ENCODE results near the gene ATG5. TPM values are rescaled to one million over a fixed set of nuclear protein-coding genes. Genes with fewer than 3 reads are reported as not detected.

ATG5 gene
- 19.9 TPM for total RNA-seq

DNA sequence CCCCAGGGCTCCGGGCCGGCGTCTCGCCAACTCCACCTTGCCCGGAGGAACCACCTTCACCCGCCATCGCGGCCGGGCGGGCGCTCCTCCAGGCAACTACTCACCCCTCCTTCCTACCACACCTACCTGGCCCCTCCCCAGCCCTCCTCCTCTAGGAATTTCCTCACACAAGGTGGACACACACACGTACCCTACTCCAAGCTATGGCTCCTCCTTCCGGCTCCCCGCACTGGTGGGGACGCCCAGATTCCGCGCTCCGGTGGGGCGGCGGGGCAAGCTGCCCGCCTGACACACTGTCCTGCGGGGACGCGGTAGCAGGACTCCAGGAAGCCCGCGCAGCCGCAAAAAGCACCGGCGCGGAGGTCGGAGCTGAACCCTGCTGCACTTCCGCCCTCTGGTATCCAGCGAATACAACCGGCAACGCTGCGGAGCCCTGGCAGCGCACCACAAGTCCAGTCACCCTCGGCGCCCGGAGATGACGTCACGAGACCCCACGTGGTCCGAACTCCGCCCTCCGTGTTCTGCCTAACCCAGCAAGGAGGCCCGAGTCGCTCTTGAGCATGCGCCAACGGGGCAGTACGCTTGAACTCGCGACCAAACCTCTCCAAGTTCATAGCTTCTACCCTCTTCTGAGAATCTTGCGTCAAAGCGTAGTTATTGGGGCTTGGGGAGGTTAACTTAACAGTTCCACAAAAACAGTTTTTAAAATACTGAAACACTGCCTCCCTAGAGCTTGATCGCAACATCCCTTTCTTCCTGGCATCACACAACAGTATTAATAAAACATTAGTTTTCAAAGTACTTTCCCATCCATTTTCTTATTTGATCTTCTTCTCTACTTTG lies at the start of gene ATG5:
TSS of gene ATG5 (minus strand) at position 425 of the 843 bp plus-strand sequence. CDS start 9,552 bp downstream, outside the sequence.
- ATAC-seq = peak; percentile 97

DNA sequence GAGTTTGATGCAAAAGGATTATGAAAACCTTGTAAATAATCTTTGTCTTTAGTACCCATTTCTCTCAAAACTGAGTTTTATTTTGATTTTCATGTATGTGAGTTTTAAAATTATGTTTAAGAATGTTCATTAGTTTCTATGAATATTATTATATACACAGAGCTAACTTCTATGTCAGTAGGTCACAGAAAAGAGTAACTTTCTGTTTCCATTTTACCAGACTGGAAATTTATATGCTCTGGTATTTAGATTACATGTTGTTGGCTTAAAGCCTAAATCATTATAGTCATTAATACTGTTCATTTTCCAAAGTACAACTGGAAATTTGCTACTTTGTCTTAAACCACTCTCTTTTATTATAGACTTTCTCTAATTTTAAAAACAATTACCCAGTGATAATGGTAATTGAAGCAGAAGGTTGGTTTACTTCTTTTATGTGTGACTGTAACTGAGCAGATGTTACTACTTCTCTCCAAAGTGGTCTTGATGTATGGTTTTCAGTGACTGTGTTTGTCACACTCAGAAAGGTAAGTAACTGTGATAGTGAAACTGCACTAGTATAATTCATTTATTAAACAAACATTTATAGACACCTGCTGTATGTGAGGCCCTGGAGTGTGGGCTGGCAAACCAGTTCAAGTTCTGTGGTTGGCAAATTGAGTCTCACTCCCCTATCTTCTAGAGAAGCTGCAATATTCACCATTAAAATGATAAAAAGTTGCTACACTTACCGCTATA lies 48.1 kb upstream of the ATG5 start:
- ATAC-seq = no peak

DNA sequence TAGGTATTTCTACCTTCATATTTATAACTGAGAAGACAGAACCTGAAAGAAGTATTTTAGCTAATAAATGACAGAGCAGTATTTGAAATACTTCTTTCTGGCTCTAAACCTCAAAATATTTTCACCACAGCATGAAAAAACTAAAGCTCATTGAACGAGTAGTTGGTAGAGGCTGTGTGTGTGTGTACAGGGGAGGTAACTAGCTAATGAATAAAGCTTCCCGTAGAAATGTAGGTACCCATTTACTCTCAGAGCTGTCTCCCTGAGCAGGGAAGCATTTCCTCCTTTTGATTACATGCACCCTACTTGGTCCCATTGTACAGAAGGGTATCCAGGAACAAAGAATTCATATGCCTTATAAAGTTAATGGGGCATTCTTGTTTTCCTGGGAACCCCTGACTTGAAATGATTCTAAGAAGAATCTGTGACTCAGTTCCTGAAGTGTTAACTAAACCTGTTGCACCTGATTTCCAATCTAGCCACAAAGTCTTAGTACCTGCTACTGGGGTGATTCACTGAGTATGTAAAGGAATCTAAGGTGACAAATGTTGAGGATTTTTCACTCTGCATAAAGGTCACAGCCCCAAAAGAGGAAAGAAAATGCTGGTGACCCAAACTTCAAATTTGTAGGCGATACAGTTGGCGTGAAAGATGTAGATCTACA lies 47.4 kb upstream of the ATG5 start:
- ATAC-seq = peak; percentile 82

DNA sequence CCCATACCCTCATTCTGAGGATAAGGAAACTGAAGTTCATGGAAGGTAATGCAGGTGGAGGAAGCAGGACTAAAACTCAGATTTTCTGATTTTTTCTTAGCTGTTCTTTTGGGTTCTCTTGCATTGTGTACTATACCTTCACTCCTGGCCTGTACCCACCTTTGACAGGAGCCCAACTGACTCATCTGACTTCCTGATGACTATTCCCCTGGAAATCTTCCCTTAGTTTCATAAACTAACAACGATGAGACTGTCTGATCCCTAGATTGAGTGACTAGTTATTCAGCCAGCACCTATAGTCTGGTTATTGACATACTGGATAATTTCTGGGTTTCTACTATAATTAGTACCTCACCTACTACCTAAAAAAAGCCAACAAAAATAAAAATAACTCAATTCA lies 45.1 kb upstream of the ATG5 start:
- peak; percentile 76 for ATAC-seq

DNA sequence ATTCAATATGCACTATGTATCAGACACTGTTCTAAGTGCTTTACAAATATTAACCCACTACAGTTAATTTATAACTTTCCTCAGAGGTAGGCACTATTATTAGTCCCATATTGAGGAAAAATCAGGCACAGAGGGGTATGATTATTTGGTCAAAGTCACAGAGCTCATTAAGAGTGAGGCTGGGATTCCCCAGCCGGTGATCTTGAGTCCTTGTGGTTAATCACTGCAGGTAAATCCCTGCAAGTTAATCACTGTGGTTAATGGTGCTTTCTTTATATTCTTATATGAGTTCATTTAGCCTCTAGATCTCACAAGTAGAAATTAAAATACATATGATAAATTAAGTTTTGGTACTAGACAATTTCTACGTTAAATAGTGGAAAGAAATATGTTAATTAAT lies 44.2 kb upstream of the ATG5 start:
- ATAC-seq = no peak

DNA sequence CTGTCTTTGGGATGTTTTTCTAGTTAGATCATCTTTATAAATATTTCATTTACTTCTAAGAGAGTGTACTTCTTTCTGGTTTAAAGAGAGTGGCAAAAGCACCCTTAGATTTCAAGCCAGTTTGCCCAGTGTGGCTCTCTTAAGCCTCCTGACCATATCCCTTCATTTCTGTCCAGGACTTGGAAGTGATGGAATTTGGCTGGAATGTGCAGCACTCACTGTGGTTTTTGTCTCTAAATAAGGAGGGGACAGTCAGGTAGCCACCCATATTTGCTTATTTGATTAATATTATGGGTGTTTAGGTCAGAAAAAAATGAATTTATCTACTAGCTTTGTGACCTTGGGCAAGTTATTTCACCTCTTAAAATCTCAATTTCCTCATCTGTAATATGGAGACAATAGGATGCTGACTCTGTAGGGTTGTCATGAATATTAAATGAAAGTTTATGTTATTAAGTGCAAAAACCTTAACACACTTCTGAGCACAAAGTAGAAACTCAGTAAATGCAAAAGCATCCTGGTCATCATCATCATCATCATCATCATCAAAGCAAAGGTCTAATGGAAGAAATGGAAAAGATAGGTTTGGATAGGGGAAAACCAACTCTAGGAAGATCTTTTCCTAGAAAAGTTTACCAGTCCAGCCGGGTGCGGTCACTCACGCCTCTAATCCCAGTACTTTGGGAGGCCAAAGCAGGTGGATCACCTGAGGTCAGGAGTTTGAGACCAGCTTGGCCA lies 38.0 kb upstream of the ATG5 start:
- no peak for ATAC-seq

DNA sequence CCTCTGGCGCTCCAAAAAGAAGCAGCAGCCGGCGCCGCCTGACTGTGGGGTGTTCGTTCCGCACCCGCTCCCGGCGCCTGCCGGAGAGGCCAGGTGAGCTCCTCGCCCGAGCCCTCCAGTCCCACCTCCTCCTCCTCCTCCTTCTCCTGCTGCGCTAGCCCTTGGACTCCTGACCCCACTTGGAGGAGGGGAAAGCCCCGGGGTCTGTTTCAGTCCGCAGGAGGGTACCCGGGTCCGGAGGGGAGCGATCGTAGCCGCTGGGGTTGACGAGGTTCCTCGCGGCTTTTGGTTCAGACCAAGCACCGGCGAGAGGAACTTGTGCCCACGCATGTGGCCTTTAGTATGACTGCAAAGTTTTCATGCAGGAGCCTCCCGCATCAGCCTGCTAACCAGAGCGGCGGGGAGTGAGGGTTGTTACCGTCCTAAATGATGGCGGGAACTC lies 35.5 kb upstream of the ATG5 start:
- ATAC-seq = peak; percentile 1

DNA sequence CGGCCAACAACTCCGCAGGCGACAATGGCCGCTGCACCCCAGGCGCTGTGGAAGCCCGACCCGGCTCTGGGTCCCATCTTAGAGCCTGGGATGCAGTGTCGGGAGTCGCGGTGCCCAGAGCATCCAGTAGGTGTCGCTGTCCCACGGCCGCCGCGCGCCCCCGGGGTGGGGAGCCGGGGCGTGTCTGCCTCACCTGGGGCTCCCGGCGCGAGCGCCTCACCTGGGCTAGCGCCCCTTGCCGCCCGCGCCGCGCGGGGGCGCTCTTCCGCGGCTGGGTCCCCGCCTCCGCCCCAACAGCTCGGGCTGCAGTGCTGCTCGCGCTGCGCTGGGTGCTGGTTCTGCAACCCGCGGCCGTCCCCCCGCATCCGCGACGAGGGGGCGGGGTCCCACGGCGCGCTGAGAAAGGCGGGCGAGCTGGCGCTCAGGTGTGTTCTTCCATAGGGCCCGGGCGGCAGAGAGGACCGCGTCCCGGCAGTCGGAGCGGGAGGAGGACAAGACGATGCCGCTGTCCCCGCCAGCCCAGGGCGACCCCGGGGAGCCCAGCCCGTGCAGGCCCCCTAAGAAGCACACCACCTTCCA lies 34.9 kb upstream of the ATG5 start, which contains the start of gene CRYBG1:
TSS of gene CRYBG1 (plus strand) at position 308 of the 579 bp plus-strand sequence. CDS start at position 500, 192 bp downstream.
- peak; percentile 97 for ATAC-seq

DNA sequence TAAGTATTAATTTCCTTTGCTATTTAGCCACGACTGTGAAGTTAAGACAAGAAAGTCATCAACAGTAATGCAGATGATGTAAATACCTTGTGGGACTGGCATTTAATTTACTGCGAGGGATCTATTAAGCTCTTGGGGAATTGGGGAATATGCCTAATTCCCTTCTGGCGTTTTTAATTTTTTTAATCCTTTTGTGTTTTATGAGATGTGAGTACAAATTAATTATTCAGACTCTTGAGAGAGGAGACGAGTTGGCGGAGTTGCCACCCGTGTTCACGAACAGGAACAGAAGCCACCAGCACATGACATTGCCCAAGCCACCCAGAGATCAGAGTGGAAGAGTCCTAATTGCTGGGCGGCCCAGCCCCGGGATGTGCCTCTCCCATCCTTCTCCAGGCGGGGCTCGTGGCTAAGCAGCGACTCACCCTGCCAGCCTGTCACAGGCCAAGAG lies 34.4 kb upstream of the ATG5 start:
- ATAC-seq = no peak

DNA sequence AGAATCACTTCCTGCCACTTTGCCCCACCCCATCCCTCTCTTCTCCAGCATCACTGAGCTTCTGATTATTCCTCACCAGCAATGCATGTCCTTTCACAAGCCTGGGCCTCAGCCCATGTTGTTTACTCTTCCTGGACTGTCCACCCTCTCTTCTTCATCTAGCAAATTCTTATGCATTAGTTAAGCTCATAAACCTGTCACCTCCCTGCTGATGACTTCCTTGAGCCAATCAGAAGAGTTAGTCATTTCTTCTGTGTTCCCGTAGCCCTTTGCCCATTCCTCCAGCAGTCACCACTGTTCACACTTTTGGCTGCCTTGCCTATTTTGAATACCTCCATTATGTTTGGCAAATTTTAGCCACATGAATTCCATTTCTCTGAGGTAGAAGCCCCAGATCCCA lies 30.8 kb upstream of the ATG5 start:
- peak; percentile 20 for ATAC-seq

DNA sequence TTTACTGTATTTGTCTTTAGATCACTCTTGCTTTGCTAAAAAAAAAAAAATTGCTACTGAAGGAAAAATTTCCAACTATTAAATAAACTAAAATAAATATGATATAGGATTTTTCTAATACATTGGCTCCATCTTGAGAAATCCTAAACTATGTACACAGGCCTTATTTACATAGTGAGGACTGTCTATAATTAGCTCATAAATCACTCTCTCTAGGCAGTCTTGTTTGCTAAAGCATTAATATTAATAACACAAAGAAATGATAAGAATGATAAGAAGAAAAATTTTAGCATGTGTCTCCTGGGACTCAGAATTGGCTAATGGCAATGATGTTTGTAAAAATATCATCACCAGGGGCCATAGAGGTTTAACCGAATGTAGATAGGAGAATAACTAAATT lies 21.7 kb upstream of the ATG5 start:
- no peak for ATAC-seq

DNA sequence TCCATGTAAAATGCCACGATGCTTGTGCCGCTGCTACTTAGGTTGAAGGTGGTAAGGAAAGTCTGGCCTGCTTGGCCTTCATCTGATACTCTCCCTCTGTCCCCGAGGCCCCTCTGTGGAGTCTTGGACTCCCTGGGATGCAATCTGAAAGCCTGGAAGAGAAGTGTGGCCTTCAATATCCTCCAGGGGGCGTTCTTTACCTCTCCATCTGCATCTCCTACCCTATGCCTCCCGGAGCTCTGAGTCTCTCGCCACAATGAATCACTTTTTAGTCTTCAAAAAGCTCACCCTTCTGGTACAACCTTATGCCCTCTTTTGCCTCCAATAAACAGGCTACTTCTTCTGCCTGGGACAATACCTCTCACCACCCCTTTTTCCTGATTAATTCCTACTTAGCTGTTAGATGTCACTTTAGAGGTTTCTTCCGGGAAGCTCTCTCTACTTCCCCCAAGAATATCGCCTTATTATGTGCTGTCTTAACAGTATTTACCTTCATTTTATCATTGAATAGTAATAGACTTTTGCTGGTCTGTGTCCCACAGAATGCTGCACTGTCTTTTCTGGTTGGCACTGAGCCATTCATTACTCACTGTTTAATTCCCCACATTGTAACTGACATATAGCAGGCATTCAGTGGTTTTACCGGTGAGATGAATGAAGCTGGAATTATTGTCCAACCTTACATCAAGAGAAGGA lies 13.9 kb upstream of the ATG5 start:
- ATAC-seq = peak; percentile 93

DNA sequence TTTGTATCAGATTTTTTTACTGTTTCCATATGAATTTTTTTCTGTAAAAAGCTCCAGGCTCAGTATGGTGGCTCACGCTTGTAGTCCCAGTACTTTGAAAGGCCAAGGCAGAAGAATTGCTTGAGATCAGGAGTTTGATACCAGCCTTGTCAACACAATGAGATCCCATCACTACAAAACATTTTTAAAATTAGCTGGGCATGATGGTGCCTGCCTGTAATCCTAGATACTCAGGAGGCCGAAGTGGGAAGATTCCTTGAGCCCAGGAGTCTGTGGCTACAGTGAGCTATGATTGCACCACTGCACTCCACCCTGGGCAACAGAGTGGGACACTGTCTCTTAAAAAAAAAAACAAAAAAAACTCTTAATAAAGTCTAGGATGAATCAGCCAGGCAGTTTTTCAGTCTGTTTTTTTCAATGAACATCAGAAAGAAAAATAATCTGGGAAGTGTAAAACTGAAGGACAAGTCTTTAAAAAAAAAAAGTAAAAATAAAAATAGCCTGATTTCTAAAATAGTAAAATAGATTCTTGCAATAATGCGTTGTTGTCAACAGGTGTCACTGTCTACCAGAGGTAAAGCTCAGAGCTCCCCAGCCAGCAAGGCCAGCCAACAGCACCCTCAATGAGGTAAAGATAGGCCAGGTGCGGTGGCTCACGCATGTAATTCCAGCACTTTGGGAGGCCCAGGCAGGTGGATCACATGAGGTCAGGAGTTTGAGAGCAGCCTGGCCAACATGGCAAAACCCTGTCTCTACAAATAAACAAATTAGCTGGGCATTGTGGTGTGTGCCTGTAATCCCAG lies 9.3 kb upstream of the ATG5 start:
- peak; percentile 74 for ATAC-seq

DNA sequence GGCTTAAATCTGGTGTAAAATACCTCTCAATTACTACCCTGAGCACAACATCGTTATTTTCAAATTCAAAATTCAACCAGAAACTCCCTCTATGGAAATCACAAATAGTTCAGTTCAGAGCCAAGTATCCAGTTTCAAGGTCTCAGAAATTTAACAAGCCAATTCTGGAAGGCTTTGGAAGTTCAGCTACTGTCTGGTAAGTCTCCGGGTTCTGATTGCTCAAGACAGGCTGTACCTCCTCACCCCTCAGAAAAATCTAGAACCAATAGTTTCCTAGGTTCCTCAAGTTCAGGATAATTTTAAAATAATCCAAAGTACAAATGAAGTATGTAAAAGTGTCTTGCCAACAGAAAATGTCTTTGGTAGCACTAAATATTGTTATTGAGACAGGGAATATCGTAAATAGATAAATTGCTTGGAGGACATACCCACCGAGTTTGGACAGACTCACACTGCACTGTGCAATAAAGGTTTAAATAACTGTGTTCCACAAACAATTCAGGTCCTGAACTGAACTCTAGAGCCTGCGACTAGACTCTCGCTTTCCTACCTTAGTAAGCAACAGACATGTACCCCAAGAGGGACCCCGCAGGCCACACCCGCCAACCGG lies 729 bp downstream of the ATG5 start:
- ATAC-seq = no peak

DNA sequence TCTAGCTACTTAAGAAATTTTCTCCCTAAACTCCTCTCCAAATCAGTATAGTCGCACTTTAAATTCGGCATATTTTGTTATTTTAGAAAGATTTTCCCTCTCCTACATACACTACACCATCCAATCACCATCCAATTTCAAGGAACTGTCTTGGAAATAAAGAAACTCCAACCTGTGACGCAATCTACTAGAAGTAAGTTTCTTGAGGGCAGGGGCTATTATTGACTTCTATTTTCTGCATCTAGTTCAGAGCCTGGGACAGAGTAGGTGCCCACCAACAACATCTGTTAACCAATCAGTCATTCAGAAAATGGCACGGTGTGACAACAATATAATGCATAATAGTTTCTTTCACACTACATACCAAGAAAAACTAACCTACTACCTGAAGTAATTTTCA lies 3.6 kb downstream of the ATG5 start:
- no peak for ATAC-seq

DNA sequence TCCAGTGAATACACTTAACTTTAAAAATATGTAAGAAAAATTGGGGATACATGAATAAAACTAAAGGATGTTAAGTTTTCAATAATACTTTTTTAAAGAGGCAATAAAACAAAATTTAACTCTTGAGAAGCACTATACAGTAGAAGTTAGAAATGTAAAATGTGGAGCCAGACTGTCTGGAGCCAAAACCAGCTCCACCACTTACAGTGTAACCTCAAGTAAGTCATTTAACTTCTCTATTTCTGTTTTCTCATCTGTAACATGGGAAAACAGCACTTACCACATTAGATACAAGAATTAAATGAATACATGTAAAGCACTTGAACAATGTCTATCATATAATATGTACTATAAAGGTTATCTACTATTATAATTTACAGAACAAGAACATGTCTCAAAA lies 6.7 kb downstream of the ATG5 start:
- no peak for ATAC-seq

DNA sequence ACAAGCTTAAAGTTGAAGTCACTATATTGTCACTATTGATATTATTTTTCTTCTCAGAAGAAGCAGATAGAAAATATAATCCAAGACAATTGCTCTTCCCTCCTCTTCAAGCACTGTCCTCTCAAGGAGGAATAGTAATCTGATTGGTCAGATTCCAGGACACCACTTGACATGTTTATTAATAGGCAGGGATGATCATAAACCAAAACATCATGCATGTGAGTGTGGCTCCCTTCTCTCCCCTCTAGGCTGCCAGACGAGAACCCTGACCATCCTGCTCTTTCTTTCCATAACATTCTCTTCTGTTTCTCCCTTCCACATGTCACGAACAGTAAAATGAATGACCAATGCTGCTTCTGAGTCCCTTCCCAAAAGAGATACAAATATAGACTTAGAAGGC lies 7.5 kb downstream of the ATG5 start:
- ATAC-seq = no peak

DNA sequence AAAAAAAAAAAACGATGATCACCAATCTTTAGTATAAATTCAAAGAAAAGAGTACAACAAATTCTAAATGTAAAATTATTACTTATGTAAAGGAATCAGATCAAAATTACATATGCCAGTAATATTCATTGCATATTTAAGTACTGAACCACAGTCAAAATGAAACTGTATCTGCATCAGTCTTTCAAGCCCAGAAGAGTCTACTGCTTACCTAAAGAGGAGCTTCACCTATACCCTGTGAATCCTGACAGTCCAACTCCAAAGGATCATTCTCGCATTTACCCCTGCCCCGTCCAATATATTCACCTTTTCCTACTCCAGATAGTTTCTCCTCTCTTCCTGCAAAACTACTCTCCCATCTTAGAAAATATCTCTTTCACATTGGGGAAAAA lies 9.2 kb downstream of the ATG5 start:
- ATAC-seq = no peak

DNA sequence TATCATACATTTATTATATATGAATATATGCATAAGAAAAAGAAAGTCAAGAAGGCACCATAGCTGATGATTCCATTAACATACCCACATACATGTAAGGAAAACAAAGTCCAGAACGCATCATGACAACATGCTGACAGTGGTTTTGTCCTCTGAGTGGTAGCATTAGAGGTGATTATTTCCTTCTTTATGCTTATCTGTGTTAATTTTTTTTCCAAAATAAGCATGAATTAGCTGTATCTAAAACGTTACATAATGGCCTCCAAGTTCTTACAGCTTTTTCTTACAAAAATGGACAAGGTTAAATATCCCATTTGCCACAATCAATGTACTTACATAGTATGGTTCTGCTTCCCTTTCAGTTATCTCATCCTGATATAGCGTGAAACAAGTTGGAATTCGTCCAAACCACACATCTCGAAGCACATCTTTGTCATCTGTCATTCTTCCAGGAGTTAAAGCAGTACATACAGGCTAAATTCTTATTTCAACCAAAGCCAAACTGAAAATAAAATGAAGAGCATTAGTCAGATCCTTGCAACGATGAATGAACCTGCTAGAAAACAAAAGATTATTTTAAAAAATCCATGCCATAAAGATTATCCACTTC lies 9.7 kb downstream of the ATG5 start:
- ATAC-seq = no peak

Data from esophagus mucosa (tissue), 1 donor.